Esophagus muscularis mucosa (tissue), 4 donors: Measurements from ENCODE around the gene LONP1. TPM values are rescaled to one million over a fixed set of nuclear protein-coding genes. Genes with fewer than 3 reads are reported as not detected.
"Not testable (repeated sequence)": the region's sequence is repeated elsewhere in the genome, so short reads cannot be mapped to it uniquely, and the experiment has no call there.

ENCODE experiments used
- DNase-seq: peaks from one replicate; pipeline ENCODE4 v3.0.0-alpha.2; 2017; ENCODE audit errors: extremely low spot score
- H3K27ac ChIP-seq, 4 donors: fragments of 200-600 bp; sonication (generic); replicated peaks in 1 of 4; 1 replicate in 3 of 4; 2 replicates in 1 of 4; pipeline ENCODE4 v1.5.1; 2016 to 2019; ENCODE audit warnings: mild to moderate bottlenecking in 1 of 4
- H3K27me3 ChIP-seq, 4 donors: fragments of 200-600 bp; sonication (generic); one replicate each; pipeline versions ENCODE4 v1.5.1 to v1.6.0; 2016 to 2019
- H3K36me3 ChIP-seq, 4 donors: fragments of 200-600 bp; sonication (generic); one replicate each; pipeline ENCODE4 v1.5.1; 2016 to 2019
- H3K4me1 ChIP-seq, 4 donors: fragments of 200-600 bp; sonication (generic); one replicate each; pipeline ENCODE4 v1.5.1; 2016 to 2019
- H3K4me3 ChIP-seq, 4 donors: fragments of 200-600 bp; sonication (generic); 1 replicate in 2 of 4; 2 replicates in 2 of 4; pipeline ENCODE4 v1.5.1; 2016 to 2019; ENCODE audit warnings: mild to moderate bottlenecking in 4 of 4, moderate library complexity in 1 of 4
- H3K9me3 ChIP-seq, 4 donors: fragments of 200-600 bp; sonication (generic); 1 replicate in 3 of 4; 2 replicates in 1 of 4; pipeline ENCODE4 v1.5.1; 2016 to 2019
- CTCF ChIP-seq, 3 experiments: fragments of 200-600 bp in 2 of 3; fragments of 450-650 bp in 1 of 3; sonication (generic) in 2 of 3; IDR thresholded peaks; one replicate each; pipeline ENCODE4 v1.5.1; 2017 to 2019; ENCODE audit warnings: antibody characterized with exemption in 3 of 3, mild to moderate bottlenecking in 2 of 3, moderate library complexity in 1 of 3
- EP300 ChIP-seq: sonication (generic); formaldehyde crosslinking; IDR thresholded peaks from one replicate; pipeline ENCODE4 v1.6.1; 2017; ENCODE audit warnings: antibody characterized with exemption
- POLR2A ChIP-seq: fragments of 450-650 bp; IDR thresholded peaks from one replicate; pipeline ENCODE4 v1.6.1; 2017; ENCODE audit warnings: antibody characterized with exemption, moderate library complexity, mild to moderate bottlenecking, low read depth
- POLR2AphosphoS5 ChIP-seq, 2 donors: sonication (generic); formaldehyde crosslinking; IDR thresholded peaks; one replicate each; pipeline ENCODE4 v1.6.1; 2017; ENCODE audit warnings: antibody characterized with exemption in 2 of 2
- WGBS: methylation state at CpG from one replicate; pipeline ENCODE4 v1.1.5; 2018; 5-methylcytosine and 5-hydroxymethylcytosine counted together
- intact Hi-C: fragments of 100-400 bp; cut with DNase I; formaldehyde crosslinking; loops from one replicate; pipeline ENCODE4 v1.15.1; 2023
- total RNA-seq, 4 donors: library from RNA; depleted of rRNA; stranded (reverse); fragments of >200 nt; gene quantifications; one replicate each; pipeline versions ENCODE4 v1.1.0 to v1.2.1, GENCODE V29; 2016

Gene LONP1
- total RNA-seq, 4 donors from 2014 or later = 49.0 to 70.4 (median 54.3) TPM

- Histone ChIP-seq H3K36me3 (no peaks in the 10 kb centered on the region), H3K4me3 (no peak overlapping the region), H3K4me1 (no peaks in the 10 kb centered on the region), H3K27me3 (peaks cover 0 to 22% (median 0%) of the 10 kb centered on the region in 4 donors), H3K27ac (no peak overlapping the region), H3K9me3 (no peaks in the 10 kb centered on the region)
- 87% methylated on average over 19 of the region's 19 CpGs for WGBS
- TF ChIP-seq EP300 = no peak
- no peak for TF ChIP-seq POLR2AphosphoS5 (IDR thresholded peaks at IDR 0.05)
- DNase-seq = no peak
- intact Hi-C loops = no loop called here
Measured at GRCh38 chr19:5742051-5742450, 22.1 kb upstream of the LONP1 start.

- no peak for DNase-seq
- H3K9me3 ChIP-seq = no peaks in the 10 kb centered on the region
- TF ChIP-seq POLR2AphosphoS5 (IDR thresholded peaks at IDR 0.05) (no peak), POLR2A (no peak), EP300 (no peak), CTCF (IDR thresholded peaks at IDR 0.05) (no peak)
- H3K36me3 ChIP-seq = no peaks in the 10 kb centered on the region
- intact Hi-C loops = no loop called here
- peaks cover 0 to 9% (median 0%) of the 10 kb centered on the region in 4 donors for H3K27me3 ChIP-seq
- no peak overlapping the region for H3K27ac ChIP-seq
- no peak overlapping the region for H3K4me3 ChIP-seq
- 79% methylated on average over 8 of the region's 8 CpGs for WGBS
- H3K4me1 ChIP-seq = no peaks in the 10 kb centered on the region
Measured at GRCh38 chr19:5738423-5738822, 18.5 kb upstream of the LONP1 start.

- H3K4me1 ChIP-seq, H3K4me3 ChIP-seq, DNase-seq, H3K27me3 ChIP-seq, H3K36me3 ChIP-seq, intact Hi-C loops, H3K27ac ChIP-seq: not testable (repeated sequence)
- peaks cover 0 to 16% (median 11%) of the 10 kb centered on the region in 4 donors for H3K9me3 ChIP-seq
- whole genome bisulfite sequencing = 89% methylated on average over 2 of the region's 2 CpGs
Measured at GRCh38 chr19:5733172-5733571, 13.2 kb upstream of the LONP1 start.

- no peak for TF ChIP-seq POLR2A
- no peak for TF ChIP-seq EP300
- no peak for TF ChIP-seq CTCF (IDR thresholded peaks at IDR 0.05)
- TF ChIP-seq POLR2AphosphoS5 (IDR thresholded peaks at IDR 0.05) = no peak
- H3K27ac ChIP-seq = no peak overlapping the region
- H3K36me3 ChIP-seq = no peaks in the 10 kb centered on the region
- no peaks in the 10 kb centered on the region for H3K27me3 ChIP-seq
- WGBS = 94% methylated on average over 4 of the region's 4 CpGs
- no peaks in the 10 kb centered on the region for H3K4me1 ChIP-seq
- peaks cover 0 to 16% (median 11%) of the 10 kb centered on the region in 4 donors for H3K9me3 ChIP-seq
- no peak for DNase-seq
- intact Hi-C loops = no loop called here
- no peak overlapping the region for H3K4me3 ChIP-seq
Measured at GRCh38 chr19:5727453-5728050, 7.6 kb upstream of the LONP1 start.

GRCh38 chr19:5719274-5719960, 529 bp downstream of the LONP1 start:
- no peak for DNase-seq
- Histone ChIP-seq H3K4me1 (peaks cover 25 to 42% (median 32%) of the 10 kb centered on the region in 4 donors), H3K27me3 (no peaks in the 10 kb centered on the region), H3K36me3 (peaks cover 0 to 9% (median 6%) of the 10 kb centered on the region in 4 donors), H3K9me3 (no peaks in the 10 kb centered on the region), H3K4me3 (peak overlapping the region; percentile 90 to 97 (median 95)), H3K27ac (peak overlapping the region; percentile 96 to 98 (median 97))
- intact Hi-C loops = no loop called here
- under 1% methylated on average over 27 of the region's 58 CpGs for WGBS
- TF ChIP-seq CTCF (IDR thresholded peaks at IDR 0.05) (no peak), EP300 (no peak), POLR2A (no peak), POLR2AphosphoS5 (IDR thresholded peaks at IDR 0.05) (no peak)
